Renal pelvis (tissue), 4 donors: ENCODE results near the gene CD59. TPM values are rescaled to one million over a fixed set of nuclear protein-coding genes. Genes with fewer than 3 reads are reported as not detected.
"Not testable (repeated sequence)": the region's sequence is repeated elsewhere in the genome, so short reads cannot be mapped to it uniquely, and the experiment has no call there.

Experiments
- DNase-seq: peaks from one replicate; pipeline ENCODE4 v3.0.0-alpha.2; 2013
- polyA plus RNA-seq, 3 donors: library from polyadenylated mRNA; unstranded; fragments of 120-200 nt; gene quantifications; one replicate each; pipeline ENCODE4 v1.2.1, GENCODE V29; 2013; ENCODE audit not compliant: insufficient read length in 3 of 3

CD59 gene
- polyA plus RNA-seq, 3 donors, result 207 to 248 (median 247) TPM

GRCh38 chr11:33719587-33719986 lies 16.6 kb downstream of the CD59 start:
- DNase-seq, result no peak

- no peak for DNase-seq
Measured at GRCh38 chr11:33718440-33718839, 17.8 kb downstream of the CD59 start.

DNA sequence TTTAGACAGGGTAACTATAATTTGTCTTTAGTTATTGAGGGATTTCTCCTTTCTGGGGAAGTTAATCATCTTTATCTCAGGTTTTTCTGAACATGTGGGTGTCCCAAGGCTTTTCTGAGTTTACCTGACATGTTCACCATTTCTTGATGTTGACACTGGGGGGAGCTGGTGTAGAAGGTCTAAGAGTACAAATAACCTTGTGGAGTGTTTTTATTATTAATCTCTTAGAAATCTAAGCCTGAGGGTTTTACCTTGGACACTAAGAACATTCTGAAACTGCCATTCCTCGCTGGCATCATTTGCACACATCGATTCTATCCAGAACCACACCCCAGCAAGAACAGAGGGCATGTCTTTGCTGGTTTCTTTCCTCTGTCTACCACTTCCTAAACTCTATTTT lies 20.0 kb downstream of the CD59 start:
- DNase-seq, result no peak

GRCh38 chr11:33713856-33714398 lies 22.3 kb downstream of the CD59 start:
- DNase-seq, result no peak

GRCh38 chr11:33713151-33713855 lies 22.9 kb downstream of the CD59 start:
- DNase-seq, result no peak

DNA sequence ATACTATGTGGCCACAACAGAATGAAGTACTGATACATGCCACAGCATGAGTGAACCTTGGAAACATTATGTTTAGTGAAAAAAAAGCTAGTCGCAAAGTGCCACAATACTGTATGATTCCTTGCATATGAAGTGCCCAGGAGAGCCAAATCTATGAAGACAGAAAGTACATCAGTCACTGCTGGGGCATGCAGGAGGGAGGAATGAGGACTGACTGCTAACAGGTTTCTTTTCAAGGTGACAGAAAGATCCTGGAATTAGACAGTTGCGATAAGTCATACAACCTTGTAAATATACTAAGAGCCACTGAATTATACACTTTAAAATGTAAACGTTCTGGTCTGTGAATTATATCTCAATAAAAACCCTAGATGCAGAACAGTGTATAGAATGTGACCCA lies 23.8 kb downstream of the CD59 start:
- no peak for DNase-seq

DNA sequence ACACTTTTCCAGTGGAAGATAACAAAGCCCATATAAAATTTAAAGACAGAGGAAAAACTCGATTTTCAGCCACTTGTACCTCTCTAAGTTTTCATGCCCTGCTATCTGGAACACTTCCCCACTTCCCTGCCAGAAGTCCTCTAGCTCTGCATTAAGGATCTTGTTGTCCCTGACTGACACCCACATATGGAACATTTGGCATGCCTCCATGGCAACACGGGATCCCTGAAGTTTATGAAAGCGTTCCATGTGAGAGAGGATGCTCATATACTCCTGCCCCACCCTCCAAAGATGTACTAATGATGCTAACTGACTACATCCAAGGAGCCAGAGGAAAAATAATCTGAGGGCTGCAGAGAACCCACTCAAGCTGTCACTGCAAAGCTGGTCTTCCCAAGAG lies 26.8 kb downstream of the CD59 start:
- no peak for DNase-seq

GRCh38 chr11:33708985-33709384 lies 27.2 kb downstream of the CD59 start:
- DNase-seq, result no peak

GRCh38 chr11:33707831-33708230 lies 28.4 kb downstream of the CD59 start:
- DNase-seq, result not testable (repeated sequence)

GRCh38 chr11:33706966-33707365 lies 29.3 kb downstream of the CD59 start:
- DNase-seq, result no peak

DNA sequence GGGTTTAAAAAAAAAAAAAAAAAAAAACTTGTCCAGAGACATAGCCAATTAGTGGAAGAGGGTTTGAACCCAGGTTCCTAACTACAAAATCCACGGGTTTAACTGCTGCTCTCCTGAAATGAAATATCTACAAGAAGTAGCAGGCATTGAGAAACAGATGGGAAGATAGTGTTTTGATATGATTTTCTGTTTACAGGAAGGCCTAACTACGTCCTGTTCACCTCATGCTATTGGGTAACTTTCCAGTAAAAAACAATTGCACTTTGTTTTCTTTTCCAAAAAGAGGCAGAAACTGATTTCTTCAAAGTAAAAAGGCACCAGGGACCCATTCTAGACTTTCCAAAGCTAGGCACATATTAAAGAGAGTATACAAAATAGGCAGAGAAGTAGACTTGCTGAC lies 29.7 kb downstream of the CD59 start:
- DNase-seq, result no peak

- no peak for DNase-seq
Measured at GRCh38 chr11:33704240-33705002, 31.8 kb downstream of the CD59 start.

DNA sequence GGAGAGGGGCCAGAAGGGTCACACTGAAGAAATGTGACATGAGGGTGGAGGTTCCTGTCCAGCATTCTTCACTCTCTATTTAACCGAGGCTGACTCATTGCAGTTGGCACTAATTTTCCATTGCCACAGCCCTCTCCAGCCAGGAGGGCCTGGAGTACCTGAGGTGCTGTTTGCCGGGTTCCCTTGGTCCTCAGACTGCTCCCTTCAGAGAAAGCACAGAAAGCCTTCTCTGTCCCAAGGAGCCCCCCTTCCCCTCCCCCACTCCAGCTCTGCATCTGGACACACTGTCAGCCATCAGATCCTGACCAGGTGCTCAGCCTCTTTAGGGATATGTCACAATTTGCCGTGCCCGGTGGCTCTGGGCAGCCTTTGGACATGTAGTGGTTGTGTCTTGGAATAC lies 32.4 kb downstream of the CD59 start:
- no peak for DNase-seq

DNA sequence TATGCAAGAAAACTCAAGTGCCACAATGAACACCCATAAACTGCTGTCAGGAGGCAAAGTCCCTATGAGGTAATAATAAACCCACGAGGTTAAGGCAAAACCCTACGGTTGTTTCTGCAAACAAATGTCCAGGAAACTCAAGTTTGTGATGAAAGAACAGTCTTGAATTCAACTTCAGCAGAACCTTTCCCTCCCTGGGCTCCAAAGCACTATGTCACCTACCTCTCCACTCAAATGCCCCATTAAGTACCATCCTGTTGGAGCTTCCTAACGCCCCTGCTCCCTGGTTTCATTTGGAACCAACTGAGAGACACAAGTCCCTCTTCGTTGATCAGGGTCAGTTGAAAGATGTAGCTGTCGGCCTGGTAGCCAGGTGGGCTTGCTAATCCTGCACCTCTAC lies 33.0 kb downstream of the CD59 start:
- no peak for DNase-seq

GRCh38 chr11:33701302-33702230 lies 34.7 kb downstream of the CD59 start:
- no peak for DNase-seq

DNA sequence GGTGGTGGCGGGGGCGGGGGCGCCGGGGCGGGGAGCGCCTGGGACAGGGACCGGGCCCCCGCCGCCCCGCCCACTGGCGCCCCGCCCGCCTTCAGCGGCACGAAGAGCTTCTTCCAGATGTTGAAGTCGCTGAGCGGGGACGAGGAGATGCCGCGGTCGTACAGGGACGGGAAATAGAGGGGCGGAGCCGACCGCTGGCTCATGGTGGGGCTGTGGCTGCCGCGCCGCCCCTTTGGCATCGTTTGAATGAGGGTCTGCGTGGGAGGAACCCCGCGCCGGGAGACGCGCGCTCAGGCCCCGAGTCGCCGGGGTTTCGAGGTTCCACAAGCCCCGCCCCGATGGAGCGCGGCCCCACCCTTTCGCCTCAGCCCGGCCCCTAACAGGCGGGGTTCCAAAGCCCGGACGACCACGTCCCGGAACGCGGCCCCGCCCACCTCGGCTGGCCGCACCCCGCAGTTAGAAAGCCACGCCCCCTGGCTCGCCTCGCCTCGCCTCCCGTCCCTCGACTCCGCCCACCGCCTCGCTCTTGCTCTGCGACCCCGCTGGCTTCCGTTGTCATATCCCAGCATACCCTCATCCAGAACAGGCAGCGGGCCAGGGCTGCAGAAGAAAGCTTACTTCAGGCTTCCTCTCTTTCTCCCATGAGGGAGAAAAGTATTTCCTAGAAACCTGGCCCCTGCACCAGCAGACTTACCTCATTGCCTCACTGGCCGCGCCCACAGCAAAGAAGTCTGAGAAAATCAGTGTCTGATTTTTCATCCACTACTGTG lies 35.5 kb downstream of the CD59 start, which contains the start of gene C11orf91:
TSS of gene C11orf91 (minus strand) at position 325 of the 770 bp plus-strand sequence. CDS start at position 239, 86 bp downstream.
- peak; percentile 93 for DNase-seq

DNA sequence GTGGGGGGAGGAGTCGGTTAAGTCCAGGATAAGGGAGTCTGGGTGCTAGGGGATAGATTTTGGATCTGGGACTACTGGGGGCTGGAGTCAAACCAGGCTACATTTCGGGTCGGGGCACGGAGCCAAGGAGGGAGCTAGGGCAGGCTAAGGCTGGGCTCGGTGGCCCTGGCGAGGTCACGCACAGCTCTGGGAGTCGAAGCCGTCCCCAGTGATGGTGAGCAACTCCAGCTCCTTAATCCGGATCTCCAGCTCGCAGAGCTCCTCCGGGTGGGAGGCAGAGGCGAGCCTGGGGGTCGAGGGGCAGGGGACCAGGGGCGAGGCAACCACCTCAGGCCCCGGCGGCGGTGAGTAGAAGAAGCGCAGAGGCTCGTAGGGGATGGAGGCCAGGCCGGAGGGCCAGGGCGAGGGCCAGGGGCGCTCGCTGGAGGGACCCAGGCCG lies 36.1 kb downstream of the CD59 start:
- DNase-seq, result no peak

- no peak for DNase-seq
Measured at GRCh38 chr11:33699515-33700062, 36.6 kb downstream of the CD59 start.

- no peak for DNase-seq
Measured at GRCh38 chr11:33698921-33699320, 37.3 kb downstream of the CD59 start.

DNA sequence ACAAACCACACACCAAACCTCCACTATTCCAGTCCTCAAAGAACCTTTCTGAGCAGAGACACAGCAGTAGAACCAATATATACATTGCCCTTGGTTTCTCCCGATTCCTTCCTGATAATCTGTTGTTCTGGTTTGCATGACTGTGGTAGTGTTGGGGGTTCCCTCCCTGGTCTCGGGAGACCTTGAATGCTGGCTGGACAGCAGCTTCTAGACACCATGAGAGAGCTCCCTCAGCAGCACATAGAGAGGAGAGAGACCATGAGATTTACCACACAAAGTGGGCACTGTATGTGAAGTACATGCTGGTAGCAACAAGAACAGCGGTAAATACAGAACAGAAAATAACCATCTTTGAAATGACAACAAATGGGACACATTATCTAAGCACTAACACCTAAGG lies 38.2 kb downstream of the CD59 start:
- DNase-seq, result no peak
